Endothelial cell of umbilical vein (primary cell): Measurements from ENCODE around the gene FYN. TPM values are rescaled to one million over a fixed set of nuclear protein-coding genes. Genes with fewer than 3 reads are reported as not detected.

Experiments used
- BruUV-seq: library from RNA; stranded (reverse); fragments of 400-500 nt; replicated peaks from 2 replicates; lab custom pipeline; 2021; lab: Mats Ljungman, UMichigan
- CTCF ChIA-PET: fragments of 300-600, 350-600 bp; sonication (Branson Sonifier 250); formaldehyde crosslinking; loops from one replicate; lab custom pipeline; 2021; ENCODE audit warnings: antibody characterized with exemption, inconsistent platforms; lab: Charles Lee
- POLR2A ChIA-PET: fragments of 300-600, 350-600 bp; sonication (Branson Sonifier 250); formaldehyde crosslinking; loops from one replicate; lab custom pipeline; 2021; ENCODE audit warnings: antibody characterized with exemption, inconsistent platforms; lab: Charles Lee
- DNase-seq: peaks from one replicate; pipeline ENCODE4 v3.0.0-alpha.2; 2011; ENCODE audit warnings: low read depth, low spot score
- FAIRE-seq: peaks from 2 replicates; lab custom pipeline; 2011; peaks lifted over from hg19 to GRCh38; lab: Jason Lieb, UNC
- H2AFZ ChIP-seq: 2 replicates; pipeline ENCODE4 v1.6.0; 2012; ENCODE audit warnings: low read depth, low read length, control low read depth, inconsistent platforms
- H3K27ac ChIP-seq: 2 replicates; pipeline ENCODE4 v1.5.1; 2011; ENCODE audit warnings: low read depth, mild to moderate bottlenecking, control low read depth, low read length, moderate library complexity; ENCODE audit not compliant: insufficient read depth
- H3K27me3 ChIP-seq, 2 experiments: 2 replicates each; pipeline versions ENCODE4 v1.6.0 to v1.6.1; 2011; ENCODE audit warnings: low read length in 2 of 2, mixed read lengths in 1 of 2; ENCODE audit not compliant: control insufficient read depth in 2 of 2, insufficient read depth in 2 of 2
- H3K36me3 ChIP-seq, 2 experiments: 2 replicates in 1 of 2; 3 replicates in 1 of 2; pipeline ENCODE4 v1.5.1; 2011; ENCODE audit warnings: low read length in 2 of 2, mild to moderate bottlenecking in 1 of 2, moderate library complexity in 1 of 2; ENCODE audit not compliant: control insufficient read depth in 2 of 2, insufficient read depth in 2 of 2; ENCODE audit errors: extremely low read depth in 1 of 2
- H3K4me1 ChIP-seq: 3 replicates; pipeline ENCODE4 v1.5.1; 2011; ENCODE audit warnings: mild to moderate bottlenecking, low read length; ENCODE audit not compliant: control insufficient read depth, insufficient read depth; ENCODE audit errors: extremely low read depth
- H3K4me2 ChIP-seq: 2 replicates; pipeline ENCODE4 v1.6.1; 2011; ENCODE audit warnings: low read length, control low read depth, mixed read lengths; ENCODE audit not compliant: insufficient read depth
- H3K4me3 ChIP-seq, 3 experiments: fragments of 200-600 bp in 1 of 3; sonication (generic), shearing (Covaris generic) in 1 of 3; replicated peaks in 1 of 3; 2 replicates each; pipeline ENCODE4 v1.5.1; 2011 to 2016; ENCODE audit warnings: control low read depth in 3 of 3, low read length in 3 of 3, mild to moderate bottlenecking in 2 of 3, inconsistent platforms in 1 of 3, low read depth in 1 of 3, moderate library complexity in 1 of 3; ENCODE audit not compliant: insufficient read depth in 1 of 3
- H3K79me2 ChIP-seq: 2 replicates; pipeline ENCODE4 v1.6.0; 2012; ENCODE audit warnings: low read length, inconsistent platforms; ENCODE audit not compliant: control insufficient read depth, insufficient read depth
- H3K9ac ChIP-seq: replicated peaks from 2 replicates; pipeline ENCODE3; 2011; ENCODE audit warnings: low read length, control low read depth; ENCODE audit not compliant: insufficient read depth; ENCODE audit errors: extremely low read depth
- H3K9me1 ChIP-seq: replicated peaks from 3 replicates; pipeline ENCODE4 v1.6.0; 2011; ENCODE audit warnings: mild to moderate bottlenecking, low read length; ENCODE audit not compliant: control insufficient read depth, insufficient read depth; ENCODE audit errors: extremely low read depth
- H3K9me3 ChIP-seq: replicated peaks from 2 replicates; pipeline ENCODE4 v1.5.1; 2012; ENCODE audit warnings: low read length, inconsistent platforms; ENCODE audit not compliant: control insufficient read depth, insufficient read depth
- H4K20me1 ChIP-seq: replicated peaks from 2 replicates; pipeline ENCODE3; 2011; ENCODE audit warnings: mild to moderate bottlenecking, low read length; ENCODE audit not compliant: control insufficient read depth, insufficient read depth; ENCODE audit errors: extremely low read depth
- CTCF ChIP-seq, 2 donors: IDR thresholded peaks; 1 replicate in 1 of 2; 2 replicates in 1 of 2; pipeline ENCODE4 v1.5.1; 2011; ENCODE audit warnings: low read length in 2 of 2, mild to moderate bottlenecking in 2 of 2, moderate library complexity in 2 of 2, control low read depth in 1 of 2, inconsistent platforms in 1 of 2, low read depth in 1 of 2; ENCODE audit not compliant: insufficient read depth in 1 of 2; ENCODE audit errors: extremely low read depth in 1 of 2
- EZH2 ChIP-seq: IDR thresholded peaks from 2 replicates; pipeline ENCODE4 v1.6.1; 2012; ENCODE audit warnings: borderline replicate concordance, low read depth, mild to moderate bottlenecking, moderate library complexity, low read length, inconsistent platforms; ENCODE audit not compliant: severe bottlenecking
- FOS ChIP-seq: IDR thresholded peaks from 2 replicates; pipeline ENCODE4 v1.6.1; 2011; ENCODE audit warnings: mild to moderate bottlenecking, low read length, moderate library complexity, borderline replicate concordance; ENCODE audit not compliant: insufficient read depth
- GATA2 ChIP-seq: IDR thresholded peaks from 2 replicates; pipeline ENCODE4 v1.7.0; 2011; ENCODE audit warnings: low read depth, mild to moderate bottlenecking, moderate library complexity, mixed read lengths, low read length; ENCODE audit not compliant: insufficient read length, insufficient read depth
- JUN ChIP-seq: IDR thresholded peaks from 2 replicates; pipeline ENCODE4 v1.6.1; 2011; ENCODE audit warnings: borderline replicate concordance, low read depth; ENCODE audit not compliant: insufficient read length, insufficient read depth
- MYC ChIP-seq: IDR thresholded peaks from one replicate; pipeline ENCODE4 v1.6.1; 2011; ENCODE audit warnings: mild to moderate bottlenecking, low read depth, low read length
- POLR2A ChIP-seq: IDR thresholded peaks from 2 replicates; pipeline ENCODE4 v1.6.1; 2012; ENCODE audit warnings: low read depth, mild to moderate bottlenecking, control low read depth, low read length
- POLR2AphosphoS5 ChIP-seq: IDR thresholded peaks from 2 replicates; pipeline ENCODE4 v1.6.1; 2012; ENCODE audit warnings: low read depth, mild to moderate bottlenecking, control low read depth, low read length, moderate library complexity; ENCODE audit not compliant: insufficient read depth
- dilution Hi-C: fragments of 300-500 bp; cut with MboI; formaldehyde crosslinking; loops from one replicate; pipeline ENCODE4 v1.15.0; 2019; ENCODE audit warnings: low sequenced_read_pairs; ENCODE audit not compliant: extremely low pct_ligation_motif_present
- intact Hi-C: fragments of 100-400 bp; cut with micrococcal nuclease; formaldehyde crosslinking; loops from one replicate; pipeline ENCODE4 v1.10.0; 2022
- polyA plus RNA-seq, 4 experiments: library from polyadenylated mRNA; depleted of rRNA in 3 of 4; stranded (reverse) in 3 of 4; unstranded in 1 of 4; fragments of >200 nt; gene quantifications; 2 replicates each; pipeline versions ENCODE4 v1.2.1 to v1.2.3, GENCODE V29; 2011 to 2012; ENCODE audit warnings: missing spikeins in 1 of 4
- total RNA-seq: library from RNA; stranded (reverse); gene quantifications from 2 replicates; pipeline ENCODE4 v1.2.3, GENCODE V29; 2021
- TF ChIP-seq, protein P1 (sequence below): IDR thresholded peaks from 2 replicates; pipeline ENCODE4 v1.6.1; 2011; ENCODE audit not compliant: insufficient read depth, insufficient read length

Gene FYN
- total and polyA plus RNA-seq, 2 donors (not counting 3 experiments of a cell fraction or from before 2014, with no cell fraction given), result 69.0 to 143 TPM

GRCh38 chr6:111650049-111650448 lies 223.2 kb downstream of the FYN start:
- no peaks in the 10 kb centered on the region for H3K9me3 ChIP-seq
- H3K36me3 ChIP-seq, result no peaks in the 10 kb centered on the region
- H3K27me3 ChIP-seq, result no peaks in the 10 kb centered on the region
- no peak overlapping the region for H3K4me3 ChIP-seq
- no peak overlapping the region for H3K4me2 ChIP-seq
- intact Hi-C loops, result no loop called here
- no peaks in the 10 kb centered on the region for H4K20me1 ChIP-seq
- no TSS peak for BruUV-seq
- H3K79me2 ChIP-seq, result no peaks in the 10 kb centered on the region
- dilution Hi-C loops, result no loop called here
- no peak overlapping the region for H3K9ac ChIP-seq
- FAIRE-seq (no peak), DNase-seq (no peak)
- no peaks in the 10 kb centered on the region for H3K9me1 ChIP-seq
- POLR2A ChIA-PET, result no interaction called here
- H3K4me1 ChIP-seq, result no peaks in the 10 kb centered on the region
- no peak overlapping the region for H3K27ac ChIP-seq
- CTCF ChIA-PET, result interaction anchor here (1.3 kb wide), 1 partner anchor 8 kb away, joined by 3 read pairs; no protein-coding TSS in a partner anchor
- no peak overlapping the region for H2AFZ ChIP-seq
- no peak for TF ChIP-seq MYC
- TF ChIP-seq CTCF (IDR thresholded peaks at IDR 0.05; ENCODE audit: extremely low read depth in 1 of 2, insufficient read depth in 1 of 2, low read depth in 1 of 2, low read length in 2 of 2), result no peak
- no peak for TF ChIP-seq POLR2A
- TF ChIP-seq EZH2, result no peak

GRCh38 chr6:111648100-111648499 lies 225.2 kb downstream of the FYN start:
- Histone ChIP-seq H3K4me2 (no peak overlapping the region), H3K36me3 (no peaks in the 10 kb centered on the region), H3K9me1 (no peaks in the 10 kb centered on the region), H3K4me3 (no peak overlapping the region), H3K9me3 (no peaks in the 10 kb centered on the region), H3K4me1 (no peaks in the 10 kb centered on the region), H2AFZ (no peak overlapping the region), H3K27me3 (no peaks in the 10 kb centered on the region), H3K79me2 (no peaks in the 10 kb centered on the region), H3K27ac (no peak overlapping the region), H3K9ac (no peak overlapping the region), H4K20me1 (no peaks in the 10 kb centered on the region)
- no TSS peak for BruUV-seq
- TF ChIP-seq FOS (no peak), GATA2 (no peak), EZH2 (no peak), MYC (no peak), POLR2A (no peak), CTCF (IDR thresholded peaks at IDR 0.05; ENCODE audit: extremely low read depth in 1 of 2, insufficient read depth in 1 of 2, low read depth in 1 of 2, low read length in 2 of 2) (no peak), POLR2AphosphoS5 (no peak), JUN (no peak)
- TF ChIP-seq, protein P1, sequence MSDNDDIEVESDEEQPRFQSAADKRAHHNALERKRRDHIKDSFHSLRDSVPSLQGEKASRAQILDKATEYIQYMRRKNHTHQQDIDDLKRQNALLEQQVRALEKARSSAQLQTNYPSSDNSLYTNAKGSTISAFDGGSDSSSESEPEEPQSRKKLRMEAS, result no peak
- DNase-seq (no peak), FAIRE-seq (no peak)
- intact Hi-C loops, result no loop called here
- CTCF ChIA-PET, result interaction anchor here (1.2 to 1.5 kb wide), 3 partner anchors 17 to 390 kb away, joined by 3 read pairs; no protein-coding TSS in a partner anchor
- dilution Hi-C loops, result no loop called here
- POLR2A ChIA-PET, result no interaction called here
